ENCODE results near the gene SPO11. TPM values are rescaled to one million over a fixed set of nuclear protein-coding genes. Genes with fewer than 3 reads are reported as not detected.

The SPO11 gene
- total RNA-seq, 1 experiment from 2014 or later, result not detected

DNA sequence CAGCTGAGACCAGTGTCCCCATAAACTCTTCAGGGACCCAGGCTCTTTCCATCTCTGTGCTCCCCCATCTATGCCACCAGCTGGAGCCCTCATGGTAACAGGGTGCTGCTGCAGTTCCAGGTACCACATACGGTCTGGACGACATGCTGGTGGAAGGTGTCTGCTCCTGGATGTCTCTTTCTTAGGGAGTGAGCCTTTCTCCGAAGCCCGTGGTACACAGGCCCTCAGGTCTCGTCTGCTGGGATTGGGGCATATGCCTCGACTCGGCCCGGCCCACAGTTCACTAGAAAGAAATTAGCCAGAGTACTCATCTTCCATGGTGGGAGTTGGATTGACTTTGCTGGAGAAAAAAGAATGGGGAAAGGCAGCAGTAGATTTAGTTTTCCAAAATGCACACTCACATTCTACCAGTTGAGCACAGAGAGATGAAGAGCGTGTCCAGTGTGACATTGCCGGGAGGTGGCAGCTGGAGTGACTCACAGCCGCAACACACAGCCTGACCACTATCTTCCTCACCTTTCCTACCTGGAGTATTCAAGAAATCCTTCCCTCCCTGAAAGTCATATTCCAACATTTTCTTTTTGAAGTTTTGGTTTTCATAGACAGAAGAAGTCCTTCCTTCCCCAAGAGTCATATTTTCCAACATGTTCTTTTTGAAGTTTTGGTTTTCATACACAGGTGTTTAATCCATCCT is 18.6 kb upstream of the SPO11 start:
- DNase-seq (ENCODE audit: low read depth), result no peak

DNA sequence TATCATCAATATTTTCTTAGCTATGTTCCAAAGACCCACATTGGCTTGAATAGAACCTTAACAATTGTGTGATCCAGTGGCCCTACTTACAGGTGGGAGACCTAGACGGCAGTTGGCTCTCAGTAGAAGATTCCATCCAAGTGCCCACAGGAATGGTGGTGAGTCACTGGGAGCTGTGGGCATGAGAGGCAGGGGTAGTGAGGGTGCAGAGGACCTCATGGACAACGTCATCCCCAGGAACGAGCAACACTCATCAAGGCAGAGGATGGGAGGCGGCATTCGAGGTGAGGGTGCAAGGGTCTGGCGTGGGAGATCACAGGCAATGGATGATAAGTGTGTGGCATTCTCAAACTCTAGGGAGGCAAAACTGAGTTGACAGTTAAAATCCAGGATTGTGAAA is 17.5 kb upstream of the SPO11 start:
- DNase-seq (ENCODE audit: low read depth), result no peak

DNA sequence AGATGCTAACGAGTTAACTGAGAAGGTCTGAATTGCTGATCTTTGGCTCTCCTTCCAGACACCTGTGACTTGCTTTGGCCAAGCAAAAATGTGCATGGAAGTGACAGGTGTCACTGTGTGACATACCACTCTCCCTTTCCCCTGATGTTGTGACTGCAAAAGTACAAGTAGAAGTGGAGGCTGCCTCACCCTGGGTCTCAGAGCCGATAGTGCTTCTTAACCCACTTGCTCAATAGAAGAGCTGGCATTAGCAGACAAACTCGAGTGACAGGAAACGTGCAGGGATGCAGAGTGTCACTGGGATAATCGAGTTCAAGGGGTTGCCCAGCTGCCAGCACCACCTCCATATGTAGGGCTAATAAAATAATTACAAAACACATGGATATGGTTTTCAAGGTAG is 16.4 kb upstream of the SPO11 start:
- DNase-seq (ENCODE audit: low read depth), result no peak

- DNase-seq (ENCODE audit: low read depth), result no peak
Observed at GRCh38 chr20:57313951-57314350, 15.7 kb upstream of the SPO11 start.

- DNase-seq (ENCODE audit: low read depth), result no peak
Observed at GRCh38 chr20:57315083-57315975, 14.3 kb upstream of the SPO11 start.

DNA sequence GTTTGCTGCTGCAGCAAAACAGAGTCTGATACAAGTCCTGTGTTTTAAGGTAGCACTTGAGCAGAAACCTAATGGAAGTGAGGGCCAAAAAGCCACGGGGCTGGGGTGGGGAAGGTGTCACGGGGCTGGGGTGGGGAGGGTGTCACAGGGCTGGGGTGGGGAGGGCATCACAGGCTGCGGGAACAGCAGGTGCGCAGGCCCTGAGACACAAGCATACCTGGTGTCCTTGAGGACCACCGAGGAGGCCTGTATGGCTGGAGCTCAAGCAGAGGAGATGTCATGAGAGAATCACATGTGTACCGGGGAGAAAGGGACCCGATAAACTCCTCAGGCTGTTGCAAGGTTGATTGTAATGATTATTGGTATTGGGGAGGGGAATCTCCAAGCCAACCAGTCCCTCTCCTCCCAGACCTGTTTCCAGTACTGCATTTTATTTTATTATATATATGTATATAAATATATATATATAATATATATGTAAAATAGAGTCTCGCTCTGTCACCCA is 13.6 kb upstream of the SPO11 start:
- DNase-seq (ENCODE audit: low read depth), result no peak

DNA sequence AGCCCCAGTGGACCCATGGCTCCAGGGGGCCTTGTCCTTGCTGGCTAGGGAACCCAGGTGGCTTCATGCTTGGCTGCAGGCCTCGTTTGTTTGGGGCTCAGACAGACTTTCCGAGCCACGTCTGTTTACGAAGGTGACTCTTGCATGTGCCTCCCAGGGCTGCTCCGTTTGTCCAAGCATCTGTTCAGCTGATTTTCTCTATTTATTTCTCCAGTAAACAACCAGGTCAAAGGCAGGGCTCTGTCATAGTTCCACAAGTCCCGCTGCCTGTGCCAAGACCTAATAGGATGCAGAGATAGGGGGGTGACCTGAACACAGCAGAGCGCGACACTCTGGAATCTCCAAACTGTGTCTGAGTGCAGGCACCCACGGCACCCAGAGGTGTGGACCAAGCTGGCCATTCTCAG is 12.8 kb upstream of the SPO11 start:
- no peak for DNase-seq (ENCODE audit: low read depth)

DNA sequence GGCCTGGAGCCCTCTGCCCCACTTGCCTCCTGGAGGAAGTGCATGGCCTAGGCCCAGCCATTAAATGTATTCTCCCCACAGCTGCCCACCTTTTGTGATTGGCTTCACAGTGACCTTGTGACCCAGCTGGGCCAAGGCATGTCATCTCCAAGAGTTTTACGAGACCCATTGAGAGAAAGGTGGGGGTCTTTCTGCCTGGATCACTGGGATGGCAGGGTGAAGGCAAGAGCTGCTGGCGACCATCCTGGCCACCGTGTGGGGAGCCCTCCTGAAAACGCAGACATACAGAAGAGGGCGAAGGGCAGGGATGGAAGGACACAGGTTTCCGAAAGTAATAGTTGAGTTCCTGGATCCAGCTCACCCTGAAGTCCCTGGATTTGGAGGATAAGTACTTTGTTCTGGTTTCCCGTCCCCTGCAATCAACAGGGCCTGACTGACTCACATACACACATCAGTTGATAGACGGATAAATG is 12.3 kb upstream of the SPO11 start:
- no peak for DNase-seq (ENCODE audit: low read depth)

- DNase-seq (ENCODE audit: low read depth), result no peak
Observed at GRCh38 chr20:57317789-57318371, 11.7 kb upstream of the SPO11 start.

DNA sequence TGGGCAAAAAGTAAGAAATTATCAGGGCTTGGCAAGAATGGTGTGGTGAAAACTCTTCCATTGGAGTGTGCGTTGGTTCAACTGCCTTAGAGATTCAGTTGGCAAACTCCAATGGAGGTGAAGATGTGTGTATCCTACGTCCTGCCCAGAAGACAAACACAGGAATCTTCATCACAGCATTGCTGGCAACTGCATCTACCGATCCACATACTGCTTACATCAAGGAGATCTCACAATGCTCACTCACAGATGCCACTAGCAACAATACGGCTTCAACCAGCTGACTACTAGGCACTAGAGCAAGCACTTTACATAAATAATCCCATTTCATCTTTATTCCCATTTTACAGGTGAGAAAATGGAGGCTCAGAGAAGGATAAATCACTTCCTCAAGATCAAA is 10.0 kb upstream of the SPO11 start:
- no peak for DNase-seq (ENCODE audit: low read depth)

DNA sequence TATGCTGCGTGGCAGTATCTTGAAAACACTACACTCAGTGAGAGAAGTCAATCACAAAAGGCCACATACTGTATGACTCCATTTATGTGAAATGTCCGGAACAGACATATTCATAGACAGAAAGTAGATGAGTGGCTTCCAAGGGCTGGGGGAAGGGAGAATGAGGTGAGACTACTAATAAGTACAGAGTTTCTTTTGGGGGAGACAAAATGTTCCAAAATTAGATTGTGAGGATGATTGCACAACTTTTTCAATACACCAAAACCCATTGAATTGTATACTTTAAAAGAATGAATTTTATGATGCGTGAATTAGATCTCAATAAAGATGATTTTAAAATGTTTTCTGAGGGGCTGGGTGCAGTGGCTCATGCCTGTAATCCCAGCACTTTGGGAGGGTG is 9.2 kb upstream of the SPO11 start:
- no peak for DNase-seq (ENCODE audit: low read depth)

- DNase-seq (ENCODE audit: low read depth), result no peak
Observed at GRCh38 chr20:57321142-57321541, 8.5 kb upstream of the SPO11 start.

- DNase-seq (ENCODE audit: low read depth), result no peak
Observed at GRCh38 chr20:57322476-57322875, 7.1 kb upstream of the SPO11 start.

DNA sequence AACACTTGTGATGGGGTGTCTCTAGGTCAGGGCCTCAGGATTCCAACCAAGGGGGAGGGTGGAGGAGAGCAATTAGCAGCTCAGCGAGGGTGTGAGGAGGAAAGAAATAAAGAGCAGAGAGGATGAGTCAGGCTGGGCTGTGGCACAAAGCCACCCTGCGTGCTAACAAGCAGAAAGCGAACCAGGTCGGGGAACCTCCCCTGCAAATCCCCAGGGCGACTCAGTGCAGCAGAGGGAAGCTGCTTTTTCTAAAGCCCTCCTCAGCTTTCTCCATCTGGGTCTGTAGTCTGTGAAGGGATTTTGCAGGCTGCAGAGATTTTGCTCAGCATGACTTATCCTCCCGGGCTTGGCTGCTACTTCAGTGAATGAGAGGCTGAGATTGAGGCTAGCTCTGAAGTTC is 6.6 kb upstream of the SPO11 start:
- DNase-seq (ENCODE audit: low read depth), result peak; percentile 8

DNA sequence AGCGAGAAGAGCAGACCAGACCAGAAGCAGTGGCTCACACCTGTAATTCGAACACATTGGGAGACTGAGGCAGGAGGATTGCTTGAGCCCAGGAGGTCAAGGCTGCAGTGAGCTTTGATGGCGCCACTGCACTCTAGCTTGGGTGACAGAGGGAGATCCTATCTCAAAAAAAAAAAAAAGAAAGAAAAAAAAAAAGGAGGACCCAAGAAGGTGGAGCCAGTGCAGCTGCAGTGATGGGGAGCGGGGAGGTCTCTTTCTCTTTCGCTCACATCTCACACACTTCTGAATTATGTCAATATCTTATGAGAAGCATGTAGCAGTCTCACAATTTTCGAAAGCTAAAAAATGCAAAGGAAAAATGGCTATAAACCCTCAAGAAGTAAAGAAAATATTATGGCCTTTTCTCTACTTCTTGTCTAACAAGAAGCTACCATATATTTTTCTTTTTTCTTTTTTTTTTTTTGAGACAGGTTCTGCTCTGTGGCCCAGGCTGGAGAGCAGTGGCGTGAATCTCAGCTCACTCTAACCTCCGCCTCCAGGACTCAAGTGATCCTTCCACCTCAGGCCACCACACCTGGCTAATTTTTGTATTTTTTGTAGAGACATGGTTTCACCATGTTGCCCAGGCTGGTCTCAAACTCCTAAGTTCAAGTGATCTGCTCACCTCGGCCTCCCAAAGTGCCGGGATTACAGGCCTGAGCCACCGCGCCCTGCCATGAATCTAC is 3.8 kb upstream of the SPO11 start:
- DNase-seq (ENCODE audit: low read depth), result no peak

DNA sequence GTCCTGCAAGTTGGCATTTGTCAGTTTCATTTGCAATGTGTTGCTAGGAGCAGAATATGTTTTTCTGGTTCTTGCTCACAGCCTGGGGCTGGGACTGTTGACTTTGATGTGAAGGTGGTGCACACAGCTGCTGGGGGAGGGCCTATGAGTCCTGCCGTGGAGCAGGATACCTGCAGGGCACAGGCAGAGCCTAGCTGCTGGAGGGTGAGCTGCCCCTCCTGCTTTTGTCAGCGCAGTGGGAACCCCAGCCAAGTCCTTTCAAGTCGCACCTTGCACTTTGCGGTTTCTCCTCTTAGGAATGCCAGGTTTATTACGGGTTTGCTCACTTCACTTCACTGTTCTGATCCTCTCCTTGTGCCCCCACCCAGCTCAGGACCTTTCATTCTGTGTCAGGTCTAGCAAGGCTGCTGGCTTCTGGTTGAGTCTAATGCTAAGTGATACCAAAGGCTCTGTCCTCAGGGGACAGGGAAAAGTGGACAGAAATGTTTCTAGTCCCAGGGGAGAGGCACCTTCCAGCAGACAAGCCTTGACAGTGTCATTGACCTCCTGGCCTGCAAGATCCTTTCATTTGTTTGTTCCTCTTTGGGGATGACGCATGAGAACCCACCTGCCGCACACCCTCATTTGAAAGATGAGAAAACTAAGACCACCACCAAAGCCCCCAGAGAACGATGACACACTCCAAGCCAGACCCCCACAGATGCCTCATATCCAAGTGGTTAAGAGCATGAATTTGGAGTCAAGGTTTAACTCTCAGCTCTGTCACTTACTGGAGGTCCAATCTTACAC is 2.7 kb upstream of the SPO11 start:
- DNase-seq (ENCODE audit: low read depth), result no peak

DNA sequence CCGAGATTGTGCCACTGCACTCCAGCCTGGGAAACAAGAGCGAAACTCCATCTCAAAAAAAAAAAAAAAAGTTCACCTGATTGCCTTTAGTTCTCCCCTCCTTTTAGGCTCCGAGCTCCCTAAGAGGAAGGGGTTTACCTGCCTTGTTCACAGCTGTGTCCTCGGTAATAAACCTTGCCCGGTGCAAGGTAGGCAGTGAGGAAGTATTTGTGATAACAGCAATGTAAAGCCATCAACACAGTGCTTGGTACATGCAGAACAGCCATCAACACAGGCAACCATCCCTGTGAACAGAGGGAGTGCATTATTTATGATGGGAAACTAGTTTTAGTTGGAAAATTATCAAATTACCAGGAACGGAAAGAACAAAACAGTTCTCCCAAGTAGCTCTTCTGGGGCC is 1.8 kb upstream of the SPO11 start:
- DNase-seq (ENCODE audit: low read depth), result no peak

DNA sequence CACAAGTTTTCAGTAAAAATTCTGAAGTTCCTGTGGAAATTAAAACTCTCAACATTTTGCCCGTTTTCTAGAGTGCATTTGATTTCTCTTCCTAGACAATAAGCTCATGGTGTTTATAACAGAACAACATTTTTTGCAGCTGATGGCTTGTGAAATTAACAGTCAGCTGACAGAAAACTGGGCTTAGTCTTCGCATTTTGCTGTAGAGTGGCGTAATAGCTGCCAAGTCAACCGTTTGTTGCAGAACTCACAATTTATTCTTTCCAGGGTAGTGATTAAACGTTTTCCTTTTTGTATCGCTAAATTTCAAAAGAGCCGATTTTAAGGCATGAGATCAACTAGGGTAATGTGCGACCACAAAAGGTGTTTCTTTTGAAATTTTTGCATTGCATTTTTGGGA is 1.4 kb downstream of the SPO11 start:
- peak; percentile 10 for DNase-seq (ENCODE audit: low read depth)

DNA sequence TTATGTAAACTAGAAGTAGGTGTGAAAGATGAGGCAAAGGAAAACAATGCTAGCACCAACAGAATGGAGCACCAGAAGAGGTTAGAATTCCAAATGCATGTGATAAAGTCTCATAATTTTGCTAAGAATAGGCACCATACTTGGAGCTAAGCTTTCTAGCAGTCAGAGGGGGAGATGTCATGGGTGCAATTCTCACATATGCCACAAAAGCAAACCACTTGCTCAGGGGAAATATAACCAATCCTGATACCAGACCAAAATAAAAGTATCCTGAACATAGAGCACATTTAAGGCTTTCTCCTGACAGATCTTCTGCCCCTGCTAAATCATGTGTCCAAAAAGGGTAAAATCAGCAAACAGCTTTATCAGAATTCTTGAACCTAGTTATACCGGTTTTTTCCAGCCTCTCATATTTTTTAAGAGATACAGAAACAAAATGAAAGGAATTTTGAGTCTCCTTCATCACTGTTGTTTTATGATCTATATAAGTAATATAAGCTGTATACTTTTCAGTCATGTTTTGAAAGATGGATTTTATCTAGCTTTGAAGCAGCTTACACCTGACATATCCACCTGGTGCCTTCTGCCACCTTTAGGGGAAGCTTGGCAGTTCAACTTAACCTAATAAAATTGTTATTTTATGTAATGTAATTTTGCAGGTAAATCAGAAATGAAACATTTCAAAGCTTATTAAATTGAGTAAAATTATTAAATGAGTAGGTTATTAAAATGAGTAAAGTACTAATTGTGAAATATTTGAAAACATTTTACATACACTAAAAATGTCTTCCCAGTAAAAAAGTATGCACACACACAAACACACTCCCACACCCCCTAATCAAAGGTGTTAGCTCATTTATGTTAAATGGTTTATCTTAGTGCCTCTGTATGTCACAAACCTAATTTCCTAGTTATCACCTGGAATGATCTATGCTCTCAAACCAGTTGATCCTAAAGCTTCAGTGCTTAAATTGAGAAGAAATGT is 2.8 kb downstream of the SPO11 start:
- no peak for DNase-seq (ENCODE audit: low read depth)

DNA sequence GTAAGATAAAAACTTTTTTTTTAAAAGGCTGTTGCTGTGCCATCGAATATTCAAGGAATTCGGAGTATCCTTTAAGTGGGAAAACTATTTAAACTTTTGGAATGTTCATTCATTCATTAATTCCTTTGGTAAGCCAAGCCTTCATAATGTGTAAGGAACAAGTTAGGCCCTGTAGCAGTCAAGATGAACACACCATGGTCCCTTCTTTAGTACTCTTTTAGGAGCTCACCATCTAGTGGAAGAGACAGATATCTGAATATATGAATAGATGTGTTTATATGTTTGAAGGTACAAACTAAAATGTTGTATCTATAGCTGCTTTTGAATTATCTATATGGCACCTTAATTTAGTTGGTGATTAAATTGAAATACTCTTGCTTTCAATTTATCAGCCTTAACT is 5.8 kb downstream of the SPO11 start:
- no peak for DNase-seq (ENCODE audit: low read depth)
